Measurements from ENCODE around the gene RP2.

The RP2 gene

GRCh38 chrX:46836701-46837557, at the start of gene RP2:
TSS of gene RP2 (plus strand) at chrX:46837043. CDS start at chrX:46837101, 58 bp downstream.
- peak; percentile 93 for DNase-seq (ENCODE audit: low spot score)

- DNase-seq (ENCODE audit: low spot score), result no peak
Measured at GRCh38 chrX:46788902-46789301, 47.9 kb upstream of the RP2 start.

GRCh38 chrX:46791927-46792809, 44.7 kb upstream of the RP2 start:
- DNase-seq (ENCODE audit: low spot score), result no peak

GRCh38 chrX:46792810-46793188, 44.0 kb upstream of the RP2 start:
- no peak for DNase-seq (ENCODE audit: low spot score)

GRCh38 chrX:46793386-46794143, 43.3 kb upstream of the RP2 start:
- DNase-seq (ENCODE audit: low spot score), result no peak

- DNase-seq (ENCODE audit: low spot score), result peak; percentile 57
Measured at GRCh38 chrX:46796574-46797191, 40.2 kb upstream of the RP2 start.

- DNase-seq (ENCODE audit: low spot score), result no peak
Measured at GRCh38 chrX:46803140-46803539, 33.7 kb upstream of the RP2 start.

GRCh38 chrX:46805270-46805669, 31.6 kb upstream of the RP2 start:
- no peak for DNase-seq (ENCODE audit: low spot score)

GRCh38 chrX:46811121-46811520, 25.7 kb upstream of the RP2 start:
- no peak for DNase-seq (ENCODE audit: low spot score)

- DNase-seq (ENCODE audit: low spot score), result no peak
Measured at GRCh38 chrX:46812445-46812844, 24.4 kb upstream of the RP2 start.

- DNase-seq (ENCODE audit: low spot score), result no peak
Measured at GRCh38 chrX:46814966-46815365, 21.9 kb upstream of the RP2 start.

- DNase-seq (ENCODE audit: low spot score), result no peak
Measured at GRCh38 chrX:46819136-46819535, 17.7 kb upstream of the RP2 start.

GRCh38 chrX:46820391-46821100, 16.3 kb upstream of the RP2 start:
- DNase-seq (ENCODE audit: low spot score), result no peak

GRCh38 chrX:46823481-46823880, 13.4 kb upstream of the RP2 start:
- DNase-seq (ENCODE audit: low spot score), result no peak

GRCh38 chrX:46831765-46832327, 5.0 kb upstream of the RP2 start:
- no peak for DNase-seq (ENCODE audit: low spot score)

GRCh38 chrX:46837558-46838485, 979 bp downstream of the RP2 start:
- peak; percentile 8 for DNase-seq (ENCODE audit: low spot score)

- DNase-seq (ENCODE audit: low spot score), result no peak
Measured at GRCh38 chrX:46838486-46838870, 1.6 kb downstream of the RP2 start.

GRCh38 chrX:46838974-46839480, 2.2 kb downstream of the RP2 start:
- DNase-seq (ENCODE audit: low spot score), result no peak

GRCh38 chrX:46840946-46841345, 4.1 kb downstream of the RP2 start:
- no peak for DNase-seq (ENCODE audit: low spot score)

GRCh38 chrX:46841346-46841745, 4.5 kb downstream of the RP2 start:
- peak; percentile 50 for DNase-seq (ENCODE audit: low spot score)
